ENCODE measurements around the gene CALML3.
"Not testable (repeated sequence)": the region's sequence is repeated elsewhere in the genome, so short reads cannot be mapped to it uniquely, and the experiment has no call there.

DNA sequence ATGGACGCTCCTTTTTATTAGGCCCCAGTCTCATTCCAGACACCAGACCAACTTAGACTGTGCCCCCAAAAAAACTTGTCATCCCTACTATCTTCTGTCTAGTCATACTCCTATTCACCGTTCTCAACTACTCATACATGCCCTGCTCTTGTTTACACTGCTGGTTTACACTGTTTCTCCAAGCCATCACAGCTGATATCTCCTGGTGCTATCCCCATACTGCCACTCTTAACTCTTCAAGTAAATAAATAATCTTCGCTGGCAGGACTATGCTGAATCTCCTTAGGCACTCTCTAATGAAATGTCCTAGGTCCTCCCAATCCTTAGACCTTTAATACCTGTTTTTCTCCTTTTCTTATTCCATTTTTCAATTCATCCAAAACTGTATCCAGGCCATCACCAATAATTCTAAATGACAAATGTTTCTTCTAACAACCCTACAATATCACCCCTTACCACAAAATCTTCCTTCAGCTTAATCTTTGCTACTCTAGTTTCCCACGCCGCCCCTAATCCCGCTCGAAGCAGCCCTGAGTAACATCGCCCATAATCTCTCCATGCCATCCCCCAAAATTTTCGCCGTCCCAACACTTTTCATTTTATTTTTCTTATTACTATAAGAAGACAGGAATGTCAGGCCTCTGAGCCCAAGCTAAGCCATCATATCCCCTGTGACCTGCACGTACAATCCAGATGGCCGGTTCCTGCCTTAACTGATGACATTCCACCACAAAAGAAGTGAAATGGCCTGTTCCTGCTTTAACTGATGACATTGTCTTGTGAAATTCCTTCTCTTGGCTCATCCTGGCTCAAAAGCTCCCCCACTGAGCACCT is 48.6 kb upstream of the CALML3 start:
- TF ChIP-seq, protein P1, sequence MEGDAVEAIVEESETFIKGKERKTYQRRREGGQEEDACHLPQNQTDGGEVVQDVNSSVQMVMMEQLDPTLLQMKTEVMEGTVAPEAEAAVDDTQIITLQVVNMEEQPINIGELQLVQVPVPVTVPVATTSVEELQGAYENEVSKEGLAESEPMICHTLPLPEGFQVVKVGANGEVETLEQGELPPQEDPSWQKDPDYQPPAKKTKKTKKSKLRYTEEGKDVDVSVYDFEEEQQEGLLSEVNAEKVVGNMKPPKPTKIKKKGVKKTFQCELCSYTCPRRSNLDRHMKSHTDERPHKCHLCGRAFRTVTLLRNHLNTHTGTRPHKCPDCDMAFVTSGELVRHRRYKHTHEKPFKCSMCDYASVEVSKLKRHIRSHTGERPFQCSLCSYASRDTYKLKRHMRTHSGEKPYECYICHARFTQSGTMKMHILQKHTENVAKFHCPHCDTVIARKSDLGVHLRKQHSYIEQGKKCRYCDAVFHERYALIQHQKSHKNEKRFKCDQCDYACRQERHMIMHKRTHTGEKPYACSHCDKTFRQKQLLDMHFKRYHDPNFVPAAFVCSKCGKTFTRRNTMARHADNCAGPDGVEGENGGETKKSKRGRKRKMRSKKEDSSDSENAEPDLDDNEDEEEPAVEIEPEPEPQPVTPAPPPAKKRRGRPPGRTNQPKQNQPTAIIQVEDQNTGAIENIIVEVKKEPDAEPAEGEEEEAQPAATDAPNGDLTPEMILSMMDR (IDR thresholded peaks at IDR 0.05), result not testable (repeated sequence)
- TF ChIP-seq POLR2A (IDR thresholded peaks at IDR 0.05), result not testable (repeated sequence)
